ENCODE data around the gene NOD2. TPM values are rescaled to one million over a fixed set of nuclear protein-coding genes. Genes with fewer than 3 reads are reported as not detected.

The NOD2 gene
- total and polyA plus RNA-seq, 2 of the 13 experiments (the other 11 are each of a cell fraction or from before 2014, with no cell fraction given), result 0.27 to 0.81 TPM

DNA sequence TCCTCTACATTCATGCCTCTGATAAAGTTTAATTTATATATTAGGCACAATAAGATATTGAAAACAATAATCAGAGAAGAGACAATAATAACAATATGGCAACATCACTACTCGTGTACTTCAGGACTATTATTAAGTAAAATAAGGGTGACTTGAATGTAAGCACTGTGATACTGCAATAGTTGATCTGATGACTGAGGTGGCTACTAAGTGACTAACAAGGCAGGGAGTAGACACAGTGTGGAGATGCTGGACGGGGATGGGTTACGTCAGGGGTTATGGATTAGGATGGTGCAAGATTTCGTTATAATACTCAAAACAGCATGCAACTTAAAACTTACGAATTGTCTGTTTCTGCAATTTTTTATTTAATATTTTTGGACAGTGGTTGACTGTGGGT lies 81.0 kb downstream of the NOD2 start:
- FAIRE-seq, result no peak
- TF ChIP-seq, protein P1, sequence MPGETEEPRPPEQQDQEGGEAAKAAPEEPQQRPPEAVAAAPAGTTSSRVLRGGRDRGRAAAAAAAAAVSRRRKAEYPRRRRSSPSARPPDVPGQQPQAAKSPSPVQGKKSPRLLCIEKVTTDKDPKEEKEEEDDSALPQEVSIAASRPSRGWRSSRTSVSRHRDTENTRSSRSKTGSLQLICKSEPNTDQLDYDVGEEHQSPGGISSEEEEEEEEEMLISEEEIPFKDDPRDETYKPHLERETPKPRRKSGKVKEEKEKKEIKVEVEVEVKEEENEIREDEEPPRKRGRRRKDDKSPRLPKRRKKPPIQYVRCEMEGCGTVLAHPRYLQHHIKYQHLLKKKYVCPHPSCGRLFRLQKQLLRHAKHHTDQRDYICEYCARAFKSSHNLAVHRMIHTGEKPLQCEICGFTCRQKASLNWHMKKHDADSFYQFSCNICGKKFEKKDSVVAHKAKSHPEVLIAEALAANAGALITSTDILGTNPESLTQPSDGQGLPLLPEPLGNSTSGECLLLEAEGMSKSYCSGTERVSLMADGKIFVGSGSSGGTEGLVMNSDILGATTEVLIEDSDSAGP (CRISPR knock-in tag; IDR thresholded peaks at IDR 0.05; ENCODE audit: borderline replicate concordance), result no peak
- TF ChIP-seq SATB2 (CRISPR knock-in tag; IDR thresholded peaks at IDR 0.05), result no peak
- no peak for TF ChIP-seq ZNF337 (CRISPR knock-in tag; IDR thresholded peaks at IDR 0.05; ENCODE audit: borderline replicate concordance, low read depth)
- no peak for TF ChIP-seq ZNF773 (CRISPR knock-in tag; IDR thresholded peaks at IDR 0.05; ENCODE audit: borderline replicate concordance)
- TF ChIP-seq, protein P2, sequence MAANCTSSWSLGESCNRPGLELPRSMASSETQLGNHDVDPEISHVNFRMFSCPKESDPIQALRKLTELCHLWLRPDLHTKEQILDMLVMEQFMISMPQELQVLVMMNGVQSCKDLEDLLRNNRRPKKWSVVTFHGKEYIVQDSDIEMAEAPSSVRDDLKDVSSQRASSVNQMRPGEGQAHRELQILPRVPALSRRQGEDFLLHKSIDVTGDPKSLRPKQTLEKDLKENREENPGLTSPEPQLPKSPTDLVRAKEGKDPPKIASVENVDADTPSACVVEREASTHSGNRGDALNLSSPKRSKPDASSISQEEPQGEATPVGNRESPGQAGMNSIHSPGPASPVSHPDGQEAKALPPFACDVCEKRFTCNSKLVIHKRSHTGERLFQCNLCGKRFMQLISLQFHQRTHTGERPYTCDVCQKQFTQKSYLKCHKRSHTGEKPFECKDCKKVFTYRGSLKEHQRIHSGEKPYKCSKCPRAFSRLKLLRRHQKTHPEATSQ (CRISPR knock-in tag; IDR thresholded peaks at IDR 0.05; ENCODE audit: borderline replicate concordance), result no peak
- TF ChIP-seq, protein P3, sequence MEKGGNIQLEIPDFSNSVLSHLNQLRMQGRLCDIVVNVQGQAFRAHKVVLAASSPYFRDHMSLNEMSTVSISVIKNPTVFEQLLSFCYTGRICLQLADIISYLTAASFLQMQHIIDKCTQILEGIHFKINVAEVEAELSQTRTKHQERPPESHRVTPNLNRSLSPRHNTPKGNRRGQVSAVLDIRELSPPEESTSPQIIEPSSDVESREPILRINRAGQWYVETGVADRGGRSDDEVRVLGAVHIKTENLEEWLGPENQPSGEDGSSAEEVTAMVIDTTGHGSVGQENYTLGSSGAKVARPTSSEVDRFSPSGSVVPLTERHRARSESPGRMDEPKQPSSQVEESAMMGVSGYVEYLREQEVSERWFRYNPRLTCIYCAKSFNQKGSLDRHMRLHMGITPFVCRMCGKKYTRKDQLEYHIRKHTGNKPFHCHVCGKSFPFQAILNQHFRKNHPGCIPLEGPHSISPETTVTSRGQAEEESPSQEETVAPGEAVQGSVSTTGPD (CRISPR knock-in tag; IDR thresholded peaks at IDR 0.05), result no peak
- no peak for TF ChIP-seq HNRNPK (IDR thresholded peaks at IDR 0.05; ENCODE audit: low read depth, low read length, poor library complexity, severe bottlenecking)
- TF ChIP-seq, protein P4, sequence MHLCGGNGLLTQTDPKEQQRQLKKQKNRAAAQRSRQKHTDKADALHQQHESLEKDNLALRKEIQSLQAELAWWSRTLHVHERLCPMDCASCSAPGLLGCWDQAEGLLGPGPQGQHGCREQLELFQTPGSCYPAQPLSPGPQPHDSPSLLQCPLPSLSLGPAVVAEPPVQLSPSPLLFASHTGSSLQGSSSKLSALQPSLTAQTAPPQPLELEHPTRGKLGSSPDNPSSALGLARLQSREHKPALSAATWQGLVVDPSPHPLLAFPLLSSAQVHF (CRISPR knock-in tag; IDR thresholded peaks at IDR 0.05), result no peak
- no peak for TF ChIP-seq SPEN (CRISPR knock-in tag; IDR thresholded peaks at IDR 0.05; ENCODE audit: low read depth)
- no peak for TF ChIP-seq ZBTB38 (CRISPR knock-in tag; IDR thresholded peaks at IDR 0.05)
- TF ChIP-seq FLYWCH1 (CRISPR knock-in tag; IDR thresholded peaks at IDR 0.05), result no peak
- TF ChIP-seq GPN1 (CRISPR knock-in tag; IDR thresholded peaks at IDR 0.05; ENCODE audit: borderline replicate concordance), result no peak
- TF ChIP-seq POLR2G (IDR thresholded peaks at IDR 0.05; ENCODE audit: low read depth, low read length), result no peak
- no peak for TF ChIP-seq TOPORS (CRISPR knock-in tag; IDR thresholded peaks at IDR 0.05)

More for the DNA sequence above, 81.0 kb downstream of the NOD2 start:
- Histone ChIP-seq H3K79me2 (ENCODE audit: insufficient read depth, low read length) (no peaks in the 10 kb centered on the region), H3K27ac (ENCODE audit: extremely low read length, insufficient read depth, low read length) (no peak overlapping the region), H3K4me3 (replicated peaks in 1 of 3; ENCODE audit: insufficient read depth in 1 of 3, low read depth in 2 of 3, low read length in 3 of 3) (no peak overlapping the region), H3K27me3 (ENCODE audit: control insufficient read depth in 1 of 2, insufficient read depth in 2 of 2, low read length in 2 of 2) (no peaks in the 10 kb centered on the region), H3K4me2 (ENCODE audit: low read depth, low read length) (no peak overlapping the region), H3K36me3 (replicated peaks in 1 of 2; ENCODE audit: control insufficient read depth in 1 of 2, insufficient read depth in 2 of 2, low read length in 2 of 2) (no peaks in the 10 kb centered on the region; a peak in 1 of 5 replicates), H4K20me1 (ENCODE audit: insufficient read depth, low read length) (no peaks in the 10 kb centered on the region), H2AFZ (ENCODE audit: low read length) (no peak overlapping the region), H3K4me1 (ENCODE audit: insufficient read depth, low read length) (no peaks in the 10 kb centered on the region), H3K9me3 (ENCODE audit: low read length) (no peaks in the 10 kb centered on the region), H3K9ac (ENCODE audit: insufficient read depth, low read depth, low read length) (no peak overlapping the region)
- WGBS (ENCODE audit: low lambda C conversion rate), result 93% methylated on average over 5 of the region's 5 CpGs
- BruUV-seq (replicated peaks), result no TSS peak
- ChIA-PET POLR2A (no interaction called here), CTCF (ENCODE audit: low intra/inter-chr PET ratio, low total read pairs) (no interaction called here)
- ATAC-seq (no peak), DNase-seq (ENCODE audit: low spot score) (no peak)
- intact Hi-C loops (cut with micrococcal nuclease; ENCODE audit: unreplicated experiment), result no loop called here
- in situ Hi-C loops (cut with HindIII; ENCODE audit: extremely low pct_ligation_motif_present, low pct_unique_long_range_greater_than_20kb), result no loop called here

All from HepG2 (cell line).